ENCODE measurements around the gene CYP4Z1. TPM values are rescaled to one million over a fixed set of nuclear protein-coding genes. Genes with fewer than 3 reads are reported as not detected.
"Not testable (repeated sequence)": the region's sequence is repeated elsewhere in the genome, so short reads cannot be mapped to it uniquely, and the experiment has no call there.

CYP4Z1 gene
- polyA plus RNA-seq, 4 donors: 0.24 to 0.66 (median 0.35) TPM

- not testable (repeated sequence) for DNase-seq (ENCODE audit: low read depth in 4 of 4, low spot score in 2 of 4)
These were observed 57.8 kb downstream of the CYP4Z1 start for GRCh38 chr1:47124834-47125233.

GRCh38 chr1:47126997-47127396 is 60.0 kb downstream of the CYP4Z1 start:
- DNase-seq (ENCODE audit: low read depth in 4 of 4, low spot score in 2 of 4): not testable (repeated sequence)

- DNase-seq (ENCODE audit: low read depth in 4 of 4, low spot score in 2 of 4): no peak
These were observed 61.2 kb downstream of the CYP4Z1 start for GRCh38 chr1:47128221-47128620.

- DNase-seq (ENCODE audit: low read depth in 4 of 4, low spot score in 2 of 4): not testable (repeated sequence)
These were observed 61.8 kb downstream of the CYP4Z1 start for GRCh38 chr1:47128854-47129253.

- not testable (repeated sequence) for DNase-seq (ENCODE audit: low read depth in 4 of 4, low spot score in 2 of 4)
These were observed 62.6 kb downstream of the CYP4Z1 start for GRCh38 chr1:47129489-47130230.

- not testable (repeated sequence) for DNase-seq (ENCODE audit: low read depth in 4 of 4, low spot score in 2 of 4)
These were observed 65.6 kb downstream of the CYP4Z1 start for GRCh38 chr1:47132665-47133064.

GRCh38 chr1:47137198-47137597 is 70.2 kb downstream of the CYP4Z1 start, which contains the start of gene CYP4A22:
CYP4A22 (plus strand) TSS chr1:47137441; CDS start chr1:47137486, 45 bp downstream.
- DNase-seq (ENCODE audit: low read depth in 4 of 4, low spot score in 2 of 4): no peak

- no peak for DNase-seq (ENCODE audit: low read depth in 4 of 4, low spot score in 2 of 4)
These were observed 71.0 kb downstream of the CYP4Z1 start for GRCh38 chr1:47137925-47138615.

- not testable (repeated sequence) for DNase-seq (ENCODE audit: low read depth in 4 of 4, low spot score in 2 of 4)
These were observed 73.3 kb downstream of the CYP4Z1 start for GRCh38 chr1:47140358-47140757.

GRCh38 chr1:47143654-47144053 is 76.6 kb downstream of the CYP4Z1 start:
- DNase-seq (ENCODE audit: low read depth in 4 of 4, low spot score in 2 of 4): not testable (repeated sequence)

- DNase-seq (ENCODE audit: low read depth in 4 of 4, low spot score in 2 of 4): not testable (repeated sequence)
These were observed 79.5 kb downstream of the CYP4Z1 start for GRCh38 chr1:47146495-47146894.

- no peak for DNase-seq (ENCODE audit: low read depth in 4 of 4, low spot score in 2 of 4)
These were observed 80.2 kb downstream of the CYP4Z1 start for GRCh38 chr1:47147047-47147785.

- DNase-seq (ENCODE audit: low read depth in 4 of 4, low spot score in 2 of 4): not testable (repeated sequence)
These were observed 82.1 kb downstream of the CYP4Z1 start for GRCh38 chr1:47149162-47149561.

- DNase-seq (ENCODE audit: low read depth in 4 of 4, low spot score in 2 of 4): not testable (repeated sequence)
These were observed 89.4 kb downstream of the CYP4Z1 start for GRCh38 chr1:47156457-47156856.

GRCh38 chr1:47157957-47158356 is 90.9 kb downstream of the CYP4Z1 start:
- not testable (repeated sequence) for DNase-seq (ENCODE audit: low read depth in 4 of 4, low spot score in 2 of 4)

GRCh38 chr1:47160716-47161115 is 93.7 kb downstream of the CYP4Z1 start:
- DNase-seq (ENCODE audit: low read depth in 4 of 4, low spot score in 2 of 4): no peak

- DNase-seq (ENCODE audit: low read depth in 4 of 4, low spot score in 2 of 4): no peak
These were observed 94.4 kb downstream of the CYP4Z1 start for GRCh38 chr1:47161298-47162040.

GRCh38 chr1:47164552-47164951 is 97.5 kb downstream of the CYP4Z1 start:
- DNase-seq (ENCODE audit: low read depth in 4 of 4, low spot score in 2 of 4): no peak
